Eye (tissue), 1 donor: ENCODE data around the gene ACVR1.

Experiments
- DNase-seq: peaks from one replicate; pipeline ENCODE4 v3.0.0-alpha.2; 2015

Gene ACVR1

DNA sequence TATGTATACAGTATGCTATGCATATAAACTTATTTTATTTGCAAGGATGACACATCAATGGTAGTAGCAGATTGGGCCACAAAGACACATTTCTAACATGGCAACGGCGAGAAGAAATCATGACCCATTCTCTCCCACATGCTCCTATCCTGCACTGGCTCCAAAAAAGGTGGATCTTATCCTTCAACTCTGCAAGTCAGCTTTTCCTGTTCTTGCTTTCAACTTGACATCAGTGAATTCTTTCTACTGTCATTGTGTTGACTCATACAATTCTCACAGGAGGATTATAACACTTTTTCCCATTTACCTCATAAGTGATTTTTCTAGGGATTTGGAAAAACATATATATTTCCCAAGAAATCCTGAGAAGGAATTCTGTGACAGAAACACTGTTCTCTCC lies 53.1 kb downstream of the ACVR1 start:
- no peak for DNase-seq

- no peak for DNase-seq
Observed at GRCh38 chr2:157822533-157822932, 53.6 kb downstream of the ACVR1 start.

- no peak for DNase-seq
Observed at GRCh38 chr2:157821519-157822131, 54.5 kb downstream of the ACVR1 start.

DNA sequence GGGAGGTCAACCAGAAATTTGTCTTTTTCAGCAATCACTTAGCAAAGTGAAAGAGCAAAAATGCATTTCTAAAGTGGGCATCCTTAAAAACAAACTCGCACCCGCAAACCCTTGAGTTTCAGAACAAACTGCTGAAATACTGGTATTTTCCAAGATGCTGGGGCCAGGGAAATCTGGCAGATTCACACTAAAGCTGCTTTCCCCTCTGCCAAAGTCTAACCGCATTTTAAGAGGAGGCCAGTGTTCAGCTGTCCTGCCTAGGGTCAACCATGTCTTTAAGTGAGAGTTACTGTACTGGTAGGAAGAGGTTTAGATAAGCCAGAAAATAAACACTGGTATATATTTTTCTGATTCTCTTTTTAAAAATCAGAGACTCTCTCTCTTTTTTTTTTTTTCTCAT lies 55.9 kb downstream of the ACVR1 start:
- DNase-seq: no peak

- DNase-seq: no peak
Observed at GRCh38 chr2:157819761-157820160, 56.4 kb downstream of the ACVR1 start.

GRCh38 chr2:157818227-157818626 lies 57.9 kb downstream of the ACVR1 start:
- DNase-seq: no peak

- DNase-seq: no peak
Observed at GRCh38 chr2:157815421-157815820, 60.7 kb downstream of the ACVR1 start.

GRCh38 chr2:157813467-157813866 lies 62.7 kb downstream of the ACVR1 start:
- no peak for DNase-seq

- no peak for DNase-seq
Observed at GRCh38 chr2:157810037-157810436, 66.1 kb downstream of the ACVR1 start.

GRCh38 chr2:157809212-157809611 lies 66.9 kb downstream of the ACVR1 start:
- no peak for DNase-seq

- DNase-seq: no peak
Observed at GRCh38 chr2:157808421-157808820, 67.7 kb downstream of the ACVR1 start.

DNA sequence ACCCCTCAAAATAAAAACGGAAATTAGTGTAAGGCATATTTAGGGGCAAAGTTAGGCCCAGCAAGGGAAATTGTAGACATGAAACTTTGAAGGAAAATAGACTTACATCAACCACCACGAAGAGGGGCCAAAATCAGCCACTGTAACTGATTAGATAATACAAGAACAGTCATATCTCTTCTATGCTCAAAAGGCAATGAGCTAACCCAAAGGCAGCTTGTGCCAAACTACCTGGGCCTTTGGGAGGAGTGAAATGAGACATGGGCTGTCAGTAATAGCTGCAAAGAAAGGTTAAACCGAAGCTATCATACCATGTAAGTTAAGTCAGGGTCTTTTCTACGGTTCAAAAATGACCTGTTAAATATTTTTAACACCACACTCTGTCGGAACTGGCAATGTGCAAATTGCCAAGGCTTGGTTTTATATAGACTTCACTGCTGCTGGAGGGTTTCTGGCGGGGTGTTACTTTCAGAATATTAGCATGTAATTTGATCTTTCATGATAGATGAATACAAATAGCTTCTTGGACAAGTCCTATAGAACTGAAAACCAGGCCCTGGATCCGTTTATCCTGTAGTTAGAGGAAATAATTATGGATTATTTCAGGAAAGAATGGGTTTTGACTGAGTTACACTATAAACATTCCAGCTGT lies 69.6 kb downstream of the ACVR1 start:
- no peak for DNase-seq

GRCh38 chr2:157805519-157805918 lies 70.6 kb downstream of the ACVR1 start:
- DNase-seq: no peak

DNA sequence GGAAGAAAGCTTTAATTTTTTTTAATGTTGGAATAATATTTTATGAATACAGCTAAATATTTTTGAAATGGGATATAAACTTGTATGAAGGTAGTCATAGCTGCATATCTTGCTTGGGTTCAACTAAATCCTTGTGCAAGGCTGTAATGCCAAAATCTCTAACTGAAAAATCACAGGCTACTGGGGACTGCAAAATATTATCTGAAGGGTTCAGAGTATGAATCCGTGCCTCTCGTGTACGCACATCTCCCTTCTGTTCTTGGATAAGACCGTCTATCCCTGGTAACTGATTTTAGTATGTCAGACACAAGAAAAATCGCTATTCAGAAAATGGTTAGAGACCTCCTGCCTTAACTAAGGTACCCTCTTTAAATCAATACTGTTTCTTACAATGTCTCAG lies 71.8 kb downstream of the ACVR1 start:
- no peak for DNase-seq

GRCh38 chr2:157803952-157804351 lies 72.2 kb downstream of the ACVR1 start:
- no peak for DNase-seq

GRCh38 chr2:157803476-157803875 lies 72.7 kb downstream of the ACVR1 start:
- no peak for DNase-seq

- DNase-seq: no peak
Observed at GRCh38 chr2:157800838-157801495, 75.2 kb downstream of the ACVR1 start.

- DNase-seq: no peak
Observed at GRCh38 chr2:157793053-157793612, 83.0 kb downstream of the ACVR1 start.

DNA sequence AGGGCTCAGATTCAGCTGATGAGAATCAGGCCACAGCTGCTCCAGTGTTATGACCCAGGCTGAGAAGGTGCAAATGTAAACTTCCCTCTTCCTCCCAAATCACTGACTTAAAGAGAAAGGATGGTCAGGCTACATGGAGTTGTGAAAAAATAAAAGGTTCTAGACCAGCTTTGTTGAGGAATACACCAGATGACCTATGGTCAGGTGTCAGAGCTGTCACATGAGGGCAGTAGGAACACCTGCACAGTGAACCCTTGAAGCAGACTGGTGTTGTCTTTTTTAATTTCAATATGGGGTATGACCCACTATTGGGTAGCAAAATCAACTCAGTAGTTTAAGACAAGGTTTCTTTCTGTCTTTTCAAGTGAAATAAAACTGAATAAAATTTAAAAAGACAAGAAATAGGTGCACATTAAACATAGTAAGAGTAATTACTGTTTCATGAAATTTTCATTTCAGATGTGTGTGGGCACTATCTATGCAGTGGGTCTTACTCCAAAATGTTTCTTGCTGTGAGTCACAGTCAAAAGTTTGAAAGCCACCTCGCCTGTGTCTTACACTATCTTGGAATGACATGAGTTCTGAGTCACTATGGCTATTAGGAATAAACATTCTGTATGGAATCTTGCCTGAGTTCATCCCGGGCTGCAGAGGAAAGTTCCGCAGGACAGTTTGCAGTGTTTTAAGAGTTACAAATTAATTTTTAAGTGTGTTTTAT lies 83.6 kb downstream of the ACVR1 start:
- no peak for DNase-seq

GRCh38 chr2:157790780-157791179 lies 85.3 kb downstream of the ACVR1 start:
- no peak for DNase-seq

GRCh38 chr2:157789933-157790511 lies 86.1 kb downstream of the ACVR1 start:
- no peak for DNase-seq

- DNase-seq: no peak
Observed at GRCh38 chr2:157789256-157789655, 86.9 kb downstream of the ACVR1 start.

GRCh38 chr2:157788201-157788600 lies 87.9 kb downstream of the ACVR1 start:
- DNase-seq: no peak
